ENCODE data around the gene TLN1.

Gene TLN1

DNA sequence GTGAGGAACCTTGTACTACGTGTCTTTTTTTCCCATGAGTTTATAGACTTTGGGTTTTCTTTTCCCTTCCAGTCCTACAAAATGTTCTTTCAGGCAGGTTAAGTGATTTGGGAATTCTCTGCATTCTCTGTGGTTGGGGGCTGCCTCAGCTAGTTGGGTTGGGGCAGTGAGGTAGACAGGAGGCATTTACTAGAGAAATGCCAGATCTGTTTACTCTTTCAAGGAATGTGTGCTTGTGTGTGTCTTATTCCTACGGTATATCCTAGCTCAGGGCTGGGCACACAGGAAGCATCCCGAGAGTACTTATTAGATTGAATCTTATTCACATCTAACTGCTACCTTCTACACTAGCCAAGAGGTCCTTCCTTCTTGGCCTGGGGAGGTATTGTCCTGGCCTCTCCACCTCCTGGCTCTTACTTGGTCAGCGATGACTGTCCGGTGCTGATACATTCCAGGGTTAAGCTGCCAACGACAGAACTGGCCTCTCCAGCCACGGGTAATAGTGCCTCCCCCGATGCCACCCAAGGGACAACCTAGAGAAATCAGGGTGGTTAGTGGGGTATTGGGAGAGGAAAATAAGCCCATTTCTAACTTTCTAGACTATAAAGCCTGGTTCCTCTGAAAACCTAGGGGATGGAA is 12.0 kb upstream of the TLN1 start:
- TF ChIP-seq GATA2 (IDR thresholded peaks at IDR 0.05; ENCODE audit: low read depth, low read length) (no peak), GATA3 (IDR thresholded peaks at IDR 0.05; ENCODE audit: low read depth, low read length) (no peak)

DNA sequence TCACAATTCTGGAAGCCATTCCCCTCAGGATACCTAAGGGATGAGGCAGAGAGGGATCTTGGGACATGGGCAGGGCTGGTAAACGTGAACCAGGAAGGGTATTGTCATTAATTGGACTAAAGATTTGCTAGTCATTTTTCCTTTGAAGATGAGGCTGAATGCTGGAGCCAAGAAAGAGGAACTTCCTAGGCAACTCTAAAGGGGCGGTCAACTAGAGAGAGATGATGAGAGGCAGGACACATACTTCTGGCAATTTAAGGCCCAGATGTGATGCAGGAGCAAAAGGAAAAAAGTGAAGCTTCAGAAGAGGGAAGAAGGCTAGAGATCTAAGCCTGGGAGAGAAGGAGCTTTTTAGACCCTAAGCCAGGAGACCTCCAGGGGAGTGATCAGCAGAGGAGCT is 11.5 kb upstream of the TLN1 start:
- TF ChIP-seq GATA2 (IDR thresholded peaks at IDR 0.05; ENCODE audit: low read depth, low read length) (no peak), GATA3 (IDR thresholded peaks at IDR 0.05; ENCODE audit: low read depth, low read length) (no peak)

DNA sequence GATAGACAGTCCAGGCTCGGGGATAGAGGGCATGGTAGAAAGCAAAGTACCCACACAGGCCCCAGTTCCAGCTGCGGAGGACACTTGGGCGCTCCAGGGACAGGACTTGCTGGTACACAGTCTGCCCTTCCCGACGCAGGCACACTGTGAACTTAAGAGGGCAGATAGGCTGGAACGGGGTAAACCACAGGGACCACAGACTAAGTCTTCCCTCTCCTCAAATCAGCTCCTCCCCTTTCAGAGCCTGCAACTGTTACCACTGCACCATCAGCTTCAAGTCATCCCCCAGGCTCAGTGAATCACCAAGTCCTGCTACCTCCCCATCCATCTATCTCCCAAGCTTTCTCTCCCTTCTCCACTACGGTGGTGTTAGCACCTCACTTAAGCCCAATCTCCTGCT is 9.7 kb upstream of the TLN1 start:
- TF ChIP-seq GATA3 (IDR thresholded peaks at IDR 0.05; ENCODE audit: low read depth, low read length): no peak
- TF ChIP-seq GATA2 (IDR thresholded peaks at IDR 0.05; ENCODE audit: low read depth, low read length): no peak

DNA sequence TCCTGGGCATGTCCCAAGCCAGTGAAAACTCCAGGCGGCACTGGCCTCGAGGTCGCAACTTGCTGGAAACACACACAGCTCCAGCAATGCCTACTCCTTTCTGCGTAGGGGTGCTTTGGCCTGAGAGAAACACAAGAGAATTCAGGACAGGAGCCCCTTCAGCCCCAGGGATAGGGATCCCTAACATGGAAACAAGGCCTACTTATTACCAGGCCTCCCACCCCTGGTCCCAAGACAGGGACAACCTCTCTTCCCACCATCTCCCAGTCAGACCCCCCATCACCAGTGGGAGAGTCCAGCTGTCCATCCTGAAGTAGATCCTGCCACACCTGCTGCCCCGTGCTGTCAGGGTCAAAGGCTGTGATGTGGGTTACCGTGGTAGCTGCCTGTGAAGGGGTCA is 8.2 kb upstream of the TLN1 start:
- TF ChIP-seq GATA2 (IDR thresholded peaks at IDR 0.05; ENCODE audit: low read depth, low read length) (no peak), GATA3 (IDR thresholded peaks at IDR 0.05; ENCODE audit: low read depth, low read length) (no peak)

DNA sequence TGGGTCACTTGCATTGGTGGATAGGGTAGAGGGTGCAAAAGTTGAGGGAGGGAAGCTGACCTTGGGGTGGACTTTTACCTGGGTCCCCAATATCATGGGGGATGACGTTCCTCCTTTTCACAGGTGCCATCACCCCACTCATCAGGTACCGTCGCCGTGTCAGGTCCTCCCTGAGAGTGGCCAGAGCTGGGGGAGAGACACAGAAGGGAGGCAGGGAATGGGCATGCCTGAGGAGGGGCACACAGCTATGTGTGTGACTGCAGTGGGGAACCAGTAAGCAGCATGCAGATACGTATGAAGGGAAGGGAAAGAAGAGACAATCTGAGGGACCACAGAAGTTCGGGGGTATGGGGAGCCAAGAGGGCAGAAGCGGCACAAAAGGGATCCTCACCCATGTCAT is 6.9 kb upstream of the TLN1 start:
- no peak for TF ChIP-seq GATA3 (IDR thresholded peaks at IDR 0.05; ENCODE audit: low read depth, low read length)
- no peak for TF ChIP-seq GATA2 (IDR thresholded peaks at IDR 0.05; ENCODE audit: low read depth, low read length)

DNA sequence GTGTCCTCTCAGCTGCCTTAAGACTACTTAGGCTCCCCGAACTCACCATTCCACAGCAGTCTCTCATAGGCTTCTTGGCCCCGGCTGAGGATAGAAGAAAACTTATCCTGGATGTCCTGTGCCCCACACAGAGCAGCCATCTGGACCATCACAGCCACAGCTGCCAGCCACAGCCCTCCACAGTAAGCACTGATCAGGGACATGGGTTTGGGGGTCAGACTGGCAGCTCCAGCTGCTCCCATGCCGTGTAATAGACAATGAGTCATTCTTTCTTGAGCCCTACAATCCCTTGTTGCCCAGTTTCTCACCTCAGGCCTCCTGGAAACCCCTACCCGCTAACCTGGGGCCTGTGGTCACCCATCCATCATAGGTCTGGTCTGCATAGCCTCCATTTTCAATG is 6.2 kb upstream of the TLN1 start:
- TF ChIP-seq GATA2 (IDR thresholded peaks at IDR 0.05; ENCODE audit: low read depth, low read length): no peak
- no peak for TF ChIP-seq GATA3 (IDR thresholded peaks at IDR 0.05; ENCODE audit: low read depth, low read length)

DNA sequence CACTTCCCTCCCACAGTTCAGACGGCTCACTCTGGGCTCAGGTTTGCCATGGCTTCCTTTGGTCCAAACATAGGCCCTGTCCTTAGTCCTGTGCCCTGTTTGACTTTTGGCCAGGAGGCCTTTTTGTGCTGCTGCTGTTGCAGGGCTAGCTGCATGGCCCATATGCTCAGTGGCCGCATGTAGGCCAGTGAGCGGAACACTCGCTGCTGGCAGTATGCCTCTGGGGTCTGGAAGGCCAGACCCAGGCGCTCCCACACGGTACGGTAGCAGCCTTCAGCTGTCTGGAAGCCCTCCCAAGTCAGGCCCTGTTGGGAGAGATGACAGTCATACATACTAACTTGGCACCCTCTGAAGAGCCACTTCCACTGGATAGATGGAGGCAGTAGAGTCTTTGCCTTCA is 5.1 kb upstream of the TLN1 start:
- no peak for TF ChIP-seq GATA3 (IDR thresholded peaks at IDR 0.05; ENCODE audit: low read depth, low read length)
- no peak for TF ChIP-seq GATA2 (IDR thresholded peaks at IDR 0.05; ENCODE audit: low read depth, low read length)

DNA sequence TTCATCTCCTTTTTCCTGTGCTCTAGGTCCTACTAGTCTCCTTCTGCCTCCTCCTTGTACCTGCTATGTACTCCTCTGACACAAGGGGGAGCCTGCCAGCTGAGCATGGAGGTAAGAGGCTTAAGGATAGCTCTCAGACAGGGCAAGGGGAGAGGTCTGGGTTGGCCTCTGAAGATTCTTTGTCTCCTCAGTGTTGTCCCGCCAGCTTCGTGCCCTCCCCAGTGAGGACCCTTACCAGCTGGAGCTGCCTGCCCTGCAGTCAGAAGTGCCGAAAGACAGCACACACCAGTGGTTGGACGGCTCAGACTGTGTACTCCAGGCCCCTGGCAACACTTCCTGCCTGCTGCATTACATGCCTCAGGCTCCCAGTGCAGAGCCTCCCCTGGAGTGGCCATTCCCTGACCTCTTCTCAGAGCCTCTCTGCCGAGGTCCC is 4.2 kb upstream of the TLN1 start:
- TF ChIP-seq GATA3 (IDR thresholded peaks at IDR 0.05; ENCODE audit: low read depth, low read length) (no peak), GATA2 (IDR thresholded peaks at IDR 0.05; ENCODE audit: low read depth, low read length) (no peak)

DNA sequence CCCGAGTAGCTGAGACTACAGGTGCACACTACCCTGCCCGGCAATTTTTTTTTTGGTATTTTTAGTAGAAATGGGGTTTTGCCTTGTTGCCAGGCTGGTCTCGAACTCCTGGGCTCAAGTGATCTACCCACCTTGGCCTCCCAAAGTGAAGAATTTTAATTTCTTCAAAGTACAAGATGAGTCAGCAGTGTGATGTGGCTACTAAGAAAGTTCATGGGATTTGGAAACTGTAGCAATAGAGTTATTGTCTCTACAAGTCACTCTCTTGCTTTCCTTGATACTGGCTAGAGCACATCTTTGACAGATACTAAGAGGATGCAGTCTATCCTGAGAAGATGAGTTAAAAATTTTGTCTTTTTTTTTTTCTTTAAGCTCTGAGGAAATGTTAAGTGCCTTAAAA is 2.1 kb upstream of the TLN1 start:
- TF ChIP-seq GATA3 (IDR thresholded peaks at IDR 0.05; ENCODE audit: low read depth, low read length): no peak
- TF ChIP-seq GATA2 (IDR thresholded peaks at IDR 0.05; ENCODE audit: low read depth, low read length): no peak

DNA sequence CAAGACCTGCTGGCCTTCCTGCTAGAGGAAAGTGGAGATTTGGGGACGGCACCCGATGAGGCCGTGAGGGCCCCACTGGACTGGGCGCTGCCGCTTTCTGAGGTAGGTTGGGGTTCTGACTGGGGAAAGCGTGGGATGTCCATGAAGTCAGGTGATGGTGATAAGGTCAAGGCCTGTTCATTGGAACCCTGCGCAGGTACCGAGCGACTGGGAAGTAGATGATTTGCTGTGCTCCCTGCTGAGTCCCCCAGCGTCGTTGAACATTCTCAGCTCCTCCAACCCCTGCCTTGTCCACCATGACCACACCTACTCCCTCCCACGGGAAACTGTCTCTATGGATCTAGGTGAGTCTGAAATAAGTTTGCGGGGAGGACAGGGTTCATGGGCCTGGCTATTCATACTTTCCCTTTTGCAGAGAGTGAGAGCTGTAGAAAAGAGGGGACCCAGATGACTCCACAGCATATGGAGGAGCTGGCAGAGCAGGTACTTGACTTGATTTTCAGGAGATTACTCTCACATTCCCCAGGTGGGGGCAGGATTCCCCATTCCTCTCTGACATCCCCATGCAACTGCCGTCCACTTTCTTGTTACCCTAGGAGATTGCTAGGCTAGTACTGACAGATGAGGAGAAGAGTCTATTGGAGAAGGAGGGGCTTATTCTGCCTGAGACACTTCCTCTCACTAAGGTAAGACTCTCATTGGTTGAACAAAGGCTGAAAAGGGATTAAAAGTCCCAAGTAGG is 976 bp upstream of the TLN1 start:
- TF ChIP-seq GATA2 (IDR thresholded peaks at IDR 0.05; ENCODE audit: low read depth, low read length) (no peak), GATA3 (IDR thresholded peaks at IDR 0.05; ENCODE audit: low read depth, low read length) (no peak)

DNA sequence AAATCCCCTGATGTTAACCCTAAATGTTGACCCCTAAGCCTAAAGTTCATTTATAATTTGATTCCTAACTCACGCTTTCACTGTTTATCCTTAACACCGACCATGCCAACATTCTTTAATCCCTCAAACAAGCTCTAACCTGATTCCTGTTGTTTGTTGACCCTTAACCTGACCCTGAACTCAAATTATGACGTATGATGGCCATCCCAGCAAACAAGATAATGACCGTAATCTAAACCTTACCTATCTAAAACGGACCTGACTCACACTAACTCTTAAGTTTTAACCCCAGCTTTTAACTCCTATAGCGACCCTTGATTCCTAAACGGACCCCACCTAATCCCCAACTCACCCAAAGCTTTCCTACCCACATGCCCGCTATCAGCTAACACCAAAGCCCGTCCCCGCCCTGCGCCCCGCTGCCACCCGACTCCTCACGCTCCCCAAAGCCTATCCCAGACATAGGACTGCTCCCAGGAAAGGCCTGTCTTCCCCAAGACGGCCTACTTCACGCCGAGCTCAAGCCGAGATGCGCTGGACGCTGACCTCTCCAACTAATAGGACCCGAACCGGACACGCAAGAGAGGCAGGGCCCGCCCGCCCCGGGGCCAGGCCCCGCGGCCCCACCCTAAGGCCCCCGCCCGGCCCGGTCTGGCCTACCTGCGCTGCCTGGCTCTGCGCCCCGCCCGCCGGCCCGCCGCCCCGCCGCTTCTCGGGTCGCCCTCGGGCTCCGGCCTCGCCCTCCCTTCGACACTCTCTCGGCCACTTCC is 395 bp downstream of the TLN1 start:
- TF ChIP-seq GATA2 (IDR thresholded peaks at IDR 0.05; ENCODE audit: low read depth, low read length) (no peak), GATA3 (IDR thresholded peaks at IDR 0.05; ENCODE audit: low read depth, low read length) (no peak)

DNA sequence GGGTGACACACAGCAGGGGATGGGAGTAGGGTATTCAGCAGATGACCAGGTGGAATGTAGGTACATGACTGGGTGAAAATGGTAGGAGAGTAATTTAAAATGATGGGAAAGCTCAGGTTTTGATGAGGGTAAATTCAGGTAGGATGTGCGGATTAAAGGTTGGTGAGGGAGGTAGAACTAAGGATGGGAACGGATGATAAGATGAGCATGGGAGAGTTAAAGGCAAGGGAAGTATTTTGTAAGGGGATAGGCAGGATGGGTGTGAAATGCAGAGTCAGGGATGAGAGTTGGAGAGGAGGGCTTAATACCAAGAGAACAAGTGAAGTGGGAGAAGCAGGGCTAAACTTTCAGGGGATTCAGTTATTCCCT is 1.5 kb downstream of the TLN1 start:
- TF ChIP-seq GATA2 (IDR thresholded peaks at IDR 0.05; ENCODE audit: low read depth, low read length) (no peak), GATA3 (IDR thresholded peaks at IDR 0.05; ENCODE audit: low read depth, low read length) (no peak)

DNA sequence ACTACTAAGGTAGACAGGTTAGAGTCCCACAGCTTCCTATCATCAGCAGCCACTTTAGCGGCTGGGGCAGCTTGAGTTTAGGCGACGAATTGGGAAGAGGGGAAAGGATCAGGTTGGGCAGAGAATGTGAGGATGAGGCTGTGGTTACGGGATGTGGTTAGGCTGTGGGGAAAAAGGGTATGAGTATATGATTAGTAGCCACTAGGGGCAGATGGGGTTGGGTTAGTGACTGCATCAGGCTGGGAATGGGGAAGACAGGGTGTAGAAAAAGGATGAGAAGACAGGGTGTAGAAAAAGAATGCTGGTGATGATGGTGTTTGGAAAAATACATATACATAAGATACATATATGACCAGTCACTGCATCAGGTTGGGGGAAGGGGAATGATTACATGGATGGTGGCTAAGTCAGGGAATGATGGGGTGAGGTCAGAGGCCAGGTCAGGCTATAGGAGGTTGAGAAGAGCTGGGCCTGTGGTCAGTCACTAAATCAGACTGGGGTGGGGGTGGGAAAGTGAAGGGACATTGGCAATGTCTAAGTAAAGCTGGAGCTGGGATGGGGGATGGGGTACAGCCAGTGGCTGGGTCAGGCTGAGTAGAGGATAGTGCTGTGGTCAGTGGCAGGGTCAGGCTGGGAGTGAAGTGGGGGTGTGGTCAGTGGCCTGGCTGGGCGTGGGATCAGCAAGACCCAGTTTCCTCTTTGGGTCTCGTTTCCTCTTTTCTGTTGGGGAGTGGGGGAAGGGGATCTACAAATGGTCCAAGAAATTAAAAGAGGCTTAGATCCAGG is 2.1 kb downstream of the TLN1 start:
- no peak for TF ChIP-seq GATA3 (IDR thresholded peaks at IDR 0.05; ENCODE audit: low read depth, low read length)
- TF ChIP-seq GATA2 (IDR thresholded peaks at IDR 0.05; ENCODE audit: low read depth, low read length): no peak

DNA sequence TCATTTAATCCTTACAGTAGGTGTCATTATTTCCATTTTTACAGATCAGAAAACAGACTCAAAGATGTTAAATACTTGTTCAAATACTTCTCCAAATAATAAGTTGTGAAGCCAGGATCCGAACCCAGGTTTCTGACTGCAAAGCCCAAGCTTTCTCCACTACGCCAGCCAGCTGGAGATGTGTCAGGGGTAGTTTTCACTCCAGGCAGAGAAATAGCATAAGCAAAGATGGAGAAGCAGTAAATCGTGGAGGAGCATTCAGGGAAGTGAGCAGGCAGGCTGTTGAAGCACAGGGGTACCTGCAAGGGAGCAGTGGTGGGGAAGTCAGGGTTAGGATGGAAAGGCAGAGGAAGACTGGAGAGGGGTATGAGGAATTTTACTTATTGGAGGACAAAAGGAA is 2.9 kb downstream of the TLN1 start:
- TF ChIP-seq GATA2 (IDR thresholded peaks at IDR 0.05; ENCODE audit: low read depth, low read length): no peak
- TF ChIP-seq GATA3 (IDR thresholded peaks at IDR 0.05; ENCODE audit: low read depth, low read length): no peak

Measured in SH-SY5Y (cell line).